ENCODE data around the gene ZSCAN22. TPM values are rescaled to one million over a fixed set of nuclear protein-coding genes. Genes with fewer than 3 reads are reported as not detected.
"Not testable (repeated sequence)": the region's sequence is repeated elsewhere in the genome, so short reads cannot be mapped to it uniquely, and the experiment has no call there.

ZSCAN22 gene
- total RNA-seq, 1 donor from 2014 or later, result 4.2 TPM

- Mint-ChIP-seq H3K36me3 (ENCODE audit: low read depth) (peaks cover 86% of the 10 kb centered on the region), H3K4me3 (peak overlapping the region; percentile 90), H3K27me3 (no peaks in the 10 kb centered on the region), H3K9me3 (peaks cover 23% of the 10 kb centered on the region), H3K27ac (peak overlapping the region; percentile 96), H3K4me1 (peaks cover 35% of the 10 kb centered on the region)
- no peak for DNase-seq
- intact Hi-C loops (cut with micrococcal nuclease), result loop anchor here (1.0 to 5.0 kb wide), 10 partner anchors 23 to 1064 kb away; partner anchors contain the start of genes MZF1, ZNF132, ZNF274 and ZNF446
Measured at GRCh38 chr19:58304748-58305064, 22.1 kb upstream of the ZSCAN22 start.

DNA sequence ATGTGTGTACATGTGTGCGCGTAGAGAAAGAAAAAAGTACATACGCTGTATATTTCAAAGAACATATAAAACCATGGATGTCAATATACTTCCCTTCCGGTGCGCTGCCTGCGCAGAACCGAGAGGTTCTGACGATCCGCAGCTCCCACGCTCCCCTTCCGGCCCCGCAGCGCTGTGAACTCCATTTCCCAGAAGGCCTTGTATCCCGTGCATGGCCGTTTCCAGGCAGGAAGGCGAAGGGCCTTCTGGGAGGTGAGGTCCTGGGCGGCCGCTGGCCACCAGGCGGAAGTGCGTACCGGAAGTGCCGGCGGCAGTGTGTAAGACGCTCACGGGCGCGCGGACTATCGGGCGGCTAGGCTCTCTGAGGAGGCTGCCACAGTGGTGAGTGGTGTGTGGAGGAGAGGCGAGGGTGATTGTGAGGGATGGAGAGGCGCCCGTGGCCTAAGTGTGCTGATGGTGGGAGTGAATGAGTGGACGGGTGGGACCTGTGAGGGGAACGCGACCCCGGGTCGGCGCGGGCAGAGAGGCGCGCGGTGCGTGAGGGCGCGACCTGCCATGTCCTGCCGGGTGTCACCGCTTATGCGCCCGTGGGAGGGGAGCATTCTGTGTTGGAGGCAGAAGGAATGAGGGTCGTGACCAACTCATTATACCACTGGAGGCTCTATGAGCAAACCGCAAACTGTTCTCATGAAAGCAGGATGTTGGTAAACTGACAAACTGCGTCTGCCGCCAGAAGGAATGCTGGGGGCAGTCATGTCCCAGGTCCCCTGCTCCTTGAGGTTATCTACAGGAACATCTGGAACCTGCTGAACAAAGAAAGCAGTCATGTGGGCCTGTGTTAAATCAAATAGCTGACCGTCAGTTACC lies 21.5 kb upstream of the ZSCAN22 start, which contains the start of gene ERVK3-1:
Gene ERVK3-1 (plus strand): TSS at position 313 of the 867 bp plus-strand sequence. CDS start 6,792 bp downstream, outside the sequence.
- H3K27me3 Mint-ChIP-seq, result no peaks in the 10 kb centered on the region
- H3K9me3 Mint-ChIP-seq, result peaks cover 23% of the 10 kb centered on the region
- peaks cover 35% of the 10 kb centered on the region for H3K4me1 Mint-ChIP-seq
- intact Hi-C loops (cut with micrococcal nuclease), result loop anchor here (1.0 to 5.0 kb wide), 10 partner anchors 22 to 1065 kb away; partner anchors contain the start of genes MZF1, ZNF132, ZNF274 and ZNF446
- DNase-seq, result peak; percentile 98
- H3K27ac Mint-ChIP-seq, result peak within 1 kb of the TSS; percentile 96
- peaks cover 86% of the 10 kb centered on the region for H3K36me3 Mint-ChIP-seq (ENCODE audit: low read depth)
- peak within 1 kb of the TSS; percentile 90 for H3K4me3 Mint-ChIP-seq

DNA sequence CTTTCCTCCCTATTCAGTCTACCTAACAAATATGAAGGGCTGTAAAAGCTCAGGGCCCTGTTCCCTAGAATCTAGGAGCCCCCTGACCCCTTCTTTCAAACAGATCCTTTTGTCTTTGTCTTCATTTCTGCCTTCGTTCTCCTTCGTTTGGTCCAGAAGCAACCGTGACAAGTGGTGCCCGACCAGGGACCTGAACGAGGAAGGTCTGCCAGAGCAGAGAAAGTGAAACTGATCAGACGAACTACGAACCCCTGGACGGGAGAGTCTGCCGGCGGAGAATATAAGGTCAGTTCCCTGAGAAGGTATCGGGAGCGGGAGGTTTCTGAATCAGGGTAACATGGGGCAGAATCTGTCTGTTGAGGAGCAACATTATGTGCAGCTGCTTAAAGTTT lies 20.9 kb upstream of the ZSCAN22 start:
- Mint-ChIP-seq H3K27ac (peak overlapping the region; percentile 96), H3K27me3 (no peaks in the 10 kb centered on the region), H3K4me1 (peaks cover 35% of the 10 kb centered on the region), H3K36me3 (ENCODE audit: low read depth) (peaks cover 86% of the 10 kb centered on the region), H3K4me3 (peak overlapping the region; percentile 90), H3K9me3 (peaks cover 20% of the 10 kb centered on the region)
- peak; percentile 71 for DNase-seq
- intact Hi-C loops (cut with micrococcal nuclease), result loop anchor here (1.0 to 5.0 kb wide), 10 partner anchors 21 to 1066 kb away; partner anchors contain the start of genes MZF1, ZNF132, ZNF274 and ZNF446

- peaks cover 18% of the 10 kb centered on the region for H3K9me3 Mint-ChIP-seq
- intact Hi-C loops (cut with micrococcal nuclease), result loop anchor here (5.0 kb wide), 1 partner anchor 100 kb away; the partner anchor contains the start of gene ZNF584
- peaks cover 37% of the 10 kb centered on the region for H3K4me1 Mint-ChIP-seq
Measured at GRCh38 chr19:58307736-58308135, 19.1 kb upstream of the ZSCAN22 start.

DNA sequence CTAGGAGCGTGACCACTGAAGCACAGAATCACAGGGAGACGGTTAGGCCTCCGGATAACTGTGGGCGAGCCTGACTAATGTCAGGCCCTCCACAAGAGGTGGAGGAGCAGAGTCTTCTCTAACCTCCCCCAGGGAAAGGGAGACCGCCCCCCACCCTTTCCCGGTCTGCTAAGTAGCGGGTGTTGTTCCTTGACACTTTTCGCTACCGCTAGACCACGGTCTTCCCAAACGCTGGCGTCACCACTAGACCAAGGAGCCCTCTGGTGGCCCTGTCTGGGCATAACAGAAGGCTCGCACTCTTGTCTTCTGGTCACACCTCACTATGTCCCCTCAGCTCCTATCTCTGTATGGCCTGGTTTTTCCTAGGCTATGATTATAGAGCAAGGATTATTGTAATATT lies 16.1 kb upstream of the ZSCAN22 start:
- Mint-ChIP-seq H3K4me1 (peaks cover 26% of the 10 kb centered on the region), H3K36me3 (ENCODE audit: low read depth) (peaks cover 89% of the 10 kb centered on the region), H3K9me3 (peaks cover 17% of the 10 kb centered on the region)
- H3K27ac Mint-ChIP-seq; intact Hi-C loops (cut with micrococcal nuclease); H3K27me3 Mint-ChIP-seq; H3K4me3 Mint-ChIP-seq: not testable (repeated sequence)
- peak; percentile 67 for DNase-seq

More at GRCh38 chr19:58307736-58308135, 19.1 kb upstream of the ZSCAN22 start:
- Mint-ChIP-seq H3K36me3 (ENCODE audit: low read depth) (peaks cover 85% of the 10 kb centered on the region), H3K4me3 (no peak overlapping the region), H3K27me3 (no peaks in the 10 kb centered on the region), H3K27ac (no peak overlapping the region)
- DNase-seq, result no peak

- H3K27ac Mint-ChIP-seq, result no peak overlapping the region
- intact Hi-C loops (cut with micrococcal nuclease), result no loop called here
- H3K27me3 Mint-ChIP-seq, result no peaks in the 10 kb centered on the region
- H3K4me1 Mint-ChIP-seq, result peaks cover 20% of the 10 kb centered on the region
- peaks cover 17% of the 10 kb centered on the region for H3K9me3 Mint-ChIP-seq
- no peak for DNase-seq
- peaks cover 87% of the 10 kb centered on the region for H3K36me3 Mint-ChIP-seq (ENCODE audit: low read depth)
- no peak overlapping the region for H3K4me3 Mint-ChIP-seq
Measured at GRCh38 chr19:58311345-58311865, 15.4 kb upstream of the ZSCAN22 start.

DNA sequence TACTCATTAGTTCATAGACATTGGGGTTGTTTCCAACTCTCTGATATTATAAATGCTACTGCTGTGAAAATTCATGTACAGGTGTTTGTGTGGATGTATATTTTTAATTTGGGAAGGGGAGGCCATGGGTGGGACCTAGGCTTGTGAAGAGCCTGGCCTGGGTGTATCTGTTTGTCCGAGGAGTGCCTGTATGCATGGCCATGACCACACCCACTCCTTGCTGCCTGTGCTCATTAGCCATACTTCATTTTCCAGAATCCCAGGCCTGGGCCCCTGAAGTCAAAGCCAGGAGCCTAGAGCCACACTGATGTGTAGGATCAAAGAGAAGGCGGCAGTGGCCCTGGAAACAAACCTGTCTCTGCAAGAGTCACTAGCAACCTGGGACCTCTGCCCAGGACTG lies 11.2 kb upstream of the ZSCAN22 start:
- peaks cover 59% of the 10 kb centered on the region for H3K36me3 Mint-ChIP-seq (ENCODE audit: low read depth)
- H3K27ac Mint-ChIP-seq, result no peak overlapping the region
- peaks cover 14% of the 10 kb centered on the region for H3K9me3 Mint-ChIP-seq
- H3K27me3 Mint-ChIP-seq, result no peaks in the 10 kb centered on the region
- intact Hi-C loops (cut with micrococcal nuclease), result no loop called here
- H3K4me3 Mint-ChIP-seq, result no peak overlapping the region
- H3K4me1 Mint-ChIP-seq, result peaks cover 2% of the 10 kb centered on the region
- DNase-seq, result no peak

GRCh38 chr19:58317476-58318072 lies 9.2 kb upstream of the ZSCAN22 start:
- Mint-ChIP-seq H3K4me3 (no peak overlapping the region), H3K36me3 (ENCODE audit: low read depth) (peaks cover 44% of the 10 kb centered on the region), H3K4me1 (no peaks in the 10 kb centered on the region), H3K27me3 (no peaks in the 10 kb centered on the region), H3K27ac (no peak overlapping the region), H3K9me3 (peaks cover 7% of the 10 kb centered on the region)
- peak; percentile 72 for DNase-seq
- intact Hi-C loops (cut with micrococcal nuclease), result no loop called here

- peaks cover 42% of the 10 kb centered on the region for H3K36me3 Mint-ChIP-seq (ENCODE audit: low read depth)
- no peaks in the 10 kb centered on the region for H3K27me3 Mint-ChIP-seq
- no peaks in the 10 kb centered on the region for H3K4me1 Mint-ChIP-seq
- intact Hi-C loops (cut with micrococcal nuclease), result no loop called here
- no peak overlapping the region for H3K27ac Mint-ChIP-seq
- H3K4me3 Mint-ChIP-seq, result no peak overlapping the region
- no peak for DNase-seq
- peaks cover 4% of the 10 kb centered on the region for H3K9me3 Mint-ChIP-seq
Measured at GRCh38 chr19:58318297-58318696, 8.5 kb upstream of the ZSCAN22 start.

DNA sequence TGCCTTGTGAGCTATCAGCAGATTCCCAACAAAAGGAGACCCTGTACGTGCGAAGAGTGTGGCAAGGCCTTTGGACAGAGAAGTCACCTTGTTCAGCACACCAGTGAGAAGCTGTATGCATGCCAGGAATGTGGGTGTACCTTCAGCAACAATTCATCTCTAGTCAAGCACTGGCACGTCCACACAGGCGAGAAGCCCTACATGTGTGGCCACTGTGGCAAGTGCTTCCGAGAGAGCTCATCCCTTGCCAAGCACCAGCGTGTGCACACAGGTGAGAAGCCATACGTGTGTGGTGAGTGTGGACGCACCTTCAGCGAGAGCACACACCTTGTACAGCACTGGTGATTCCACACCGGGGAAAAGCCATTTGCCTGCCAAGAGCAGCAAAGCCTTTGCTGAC lies 7.6 kb upstream of the ZSCAN22 start:
- Mint-ChIP-seq H3K4me3 (no peak overlapping the region), H3K36me3 (ENCODE audit: low read depth) (peaks cover 39% of the 10 kb centered on the region), H3K27me3 (no peaks in the 10 kb centered on the region), H3K9me3 (peaks cover 4% of the 10 kb centered on the region), H3K4me1 (no peaks in the 10 kb centered on the region), H3K27ac (no peak overlapping the region)
- no peak for DNase-seq
- intact Hi-C loops (cut with micrococcal nuclease), result no loop called here

DNA sequence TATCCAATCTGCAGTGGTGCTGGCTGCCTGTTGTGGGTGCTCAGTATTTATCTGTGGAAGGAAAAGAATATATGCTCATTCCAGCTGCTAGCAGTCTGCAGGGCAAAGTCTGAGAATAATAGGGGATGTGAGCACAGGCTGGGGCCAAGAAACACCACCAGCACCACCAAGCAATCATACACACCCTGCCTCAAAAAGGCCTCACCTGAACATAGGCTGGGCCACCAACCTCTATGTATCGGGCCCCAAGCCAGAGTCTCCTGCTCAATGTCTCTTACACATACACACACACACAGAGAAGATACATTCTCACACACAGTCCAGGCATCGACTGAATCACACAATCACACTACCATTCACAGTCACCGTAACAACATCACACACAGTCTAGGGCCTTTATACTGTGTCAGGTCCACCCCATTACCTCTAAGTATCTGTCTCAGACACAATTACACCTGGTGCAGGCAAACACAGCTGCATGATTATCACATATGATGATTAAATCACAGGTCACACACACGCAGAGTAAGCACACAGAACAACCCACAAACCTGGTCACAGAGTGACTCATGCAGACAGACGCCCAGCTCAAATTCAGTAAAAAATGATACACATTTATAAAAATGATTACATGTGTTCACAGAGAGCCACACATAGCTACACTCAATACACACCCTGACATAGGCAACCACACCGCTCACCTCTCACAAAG lies 1.3 kb upstream of the ZSCAN22 start:
- no peak for DNase-seq
- Mint-ChIP-seq H3K27ac (no peak overlapping the region), H3K4me3 (no peak overlapping the region), H3K9me3 (no peaks in the 10 kb centered on the region), H3K36me3 (ENCODE audit: low read depth) (peaks cover 10% of the 10 kb centered on the region), H3K4me1 (peaks cover 5% of the 10 kb centered on the region), H3K27me3 (no peaks in the 10 kb centered on the region)
- intact Hi-C loops (cut with micrococcal nuclease), result loop anchor here (1.0 to 2.0 kb wide), 3 partner anchors 83 to 141 kb away; partner anchors contain the start of genes ZNF132, ZNF324 and ZNF584

GRCh38 chr19:58326501-58326913 lies 287 bp upstream of the ZSCAN22 start:
- intact Hi-C loops (cut with micrococcal nuclease), result loop anchor here (1.0 to 2.0 kb wide), 3 partner anchors 82 to 140 kb away; partner anchors contain the start of genes ZNF132, ZNF324 and ZNF584
- DNase-seq, result peak; percentile 61
- no peak overlapping the region for H3K27ac Mint-ChIP-seq
- H3K27me3 Mint-ChIP-seq, result no peaks in the 10 kb centered on the region
- no peaks in the 10 kb centered on the region for H3K9me3 Mint-ChIP-seq
- peaks cover 5% of the 10 kb centered on the region for H3K4me1 Mint-ChIP-seq
- H3K4me3 Mint-ChIP-seq, result no peak overlapping the region
- peaks cover 10% of the 10 kb centered on the region for H3K36me3 Mint-ChIP-seq (ENCODE audit: low read depth)

DNA sequence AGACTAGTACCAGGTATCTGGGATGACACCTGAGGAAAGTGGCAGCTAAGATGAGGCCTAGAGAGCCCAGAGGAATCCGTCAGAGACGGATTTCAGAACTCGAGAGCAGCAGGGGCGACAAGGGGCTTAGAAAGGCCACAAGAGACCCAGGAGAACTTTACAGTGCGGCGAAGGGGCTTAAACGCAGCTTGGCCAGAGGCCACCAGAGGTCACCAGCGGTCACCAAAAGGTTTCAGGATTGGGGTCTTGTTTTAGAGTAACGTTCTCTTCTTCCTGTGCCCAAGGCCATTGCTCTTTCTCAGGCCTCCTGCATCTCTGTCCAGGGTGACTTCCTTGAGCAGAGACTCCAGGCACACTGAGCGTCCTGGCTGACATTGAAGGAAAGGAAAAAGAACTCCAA lies 2.2 kb downstream of the ZSCAN22 start:
- intact Hi-C loops (cut with micrococcal nuclease), result no loop called here
- no peak overlapping the region for H3K4me3 Mint-ChIP-seq
- no peaks in the 10 kb centered on the region for H3K9me3 Mint-ChIP-seq
- no peak overlapping the region for H3K27ac Mint-ChIP-seq
- no peaks in the 10 kb centered on the region for H3K27me3 Mint-ChIP-seq
- no peak for DNase-seq
- peaks cover 2% of the 10 kb centered on the region for H3K36me3 Mint-ChIP-seq (ENCODE audit: low read depth)
- H3K4me1 Mint-ChIP-seq, result peaks cover 5% of the 10 kb centered on the region

Data from activated CD4-positive, alpha-beta T cell treated with anti-CD3 and anti-CD28 coated beads, Interleukin-2, amount 10 ng/mL, durations not matched to agents 24 days and 14 days (primary cell).